ENCODE data around the gene STYK1. TPM values are rescaled to one million over a fixed set of nuclear protein-coding genes. Genes with fewer than 3 reads are reported as not detected.
A peak's percentile ranks its signal among the peaks of the same experiment; 100 is the strongest.
"Not testable (repeated sequence)": the region's sequence is repeated elsewhere in the genome, so short reads cannot be mapped to it uniquely, and the experiment has no call there.

The STYK1 gene
- total RNA-seq, 2 donors from 2014 or later, result 10.7 to 30.3 TPM

DNA sequence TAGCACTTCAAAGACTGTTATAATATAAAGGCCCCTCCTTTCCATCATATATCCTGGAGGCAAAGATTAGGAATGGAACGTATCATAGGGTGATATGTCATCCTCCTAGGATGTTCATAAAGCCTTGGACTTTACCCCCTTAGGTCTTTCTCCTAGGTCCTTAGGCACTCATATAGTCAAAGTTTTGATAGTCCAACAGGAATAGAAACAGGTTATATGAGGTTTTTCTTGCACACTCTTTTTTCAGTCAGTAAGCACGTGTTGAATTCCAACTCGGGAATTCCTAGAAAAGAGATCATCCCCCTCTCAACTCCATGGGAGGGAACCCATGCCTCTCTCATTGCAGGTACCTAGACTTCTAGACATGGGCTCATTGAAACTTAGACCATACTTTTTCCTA, 40.3 kb downstream of the STYK1 start:
- ATAC-seq (no peak), DNase-seq (ENCODE audit: low spot score) (no peak)
- peaks cover 4% of the 10 kb centered on the region for H3K36me3 Mint-ChIP-seq
- H3K4me1 Mint-ChIP-seq (ENCODE audit: low read depth in 2 of 2), result no peaks in the 10 kb centered on the region
- no peak overlapping the region for H3K4me3 Mint-ChIP-seq
- H3K27ac Mint-ChIP-seq, result no peak overlapping the region
- H3K27me3 Mint-ChIP-seq, result peaks cover 0 to 5% of the 10 kb centered on the region in 2 donors
- no peaks in the 10 kb centered on the region for H3K9me3 Mint-ChIP-seq

DNA sequence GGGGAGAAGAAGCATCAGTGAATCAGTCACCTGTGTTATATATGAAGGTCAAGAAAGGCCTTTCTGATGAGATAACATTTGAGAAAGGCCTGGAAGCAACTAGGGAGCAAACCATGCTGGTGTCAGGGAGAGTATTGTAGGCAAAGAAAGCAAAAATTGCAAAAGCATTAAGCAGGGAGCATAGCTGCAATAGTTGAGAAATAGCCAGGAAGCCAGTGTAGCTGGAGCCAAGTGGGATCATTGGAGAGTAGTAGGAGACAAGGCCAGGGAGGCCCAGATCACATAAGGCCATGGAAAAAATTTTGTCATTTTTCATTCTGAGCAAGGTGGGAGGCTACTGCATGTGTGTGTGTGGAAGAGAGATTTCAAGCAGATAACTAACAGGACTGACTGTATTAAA, 41.6 kb downstream of the STYK1 start:
- H3K36me3 Mint-ChIP-seq, result peaks cover 12% of the 10 kb centered on the region
- no peak overlapping the region for H3K4me3 Mint-ChIP-seq
- no peaks in the 10 kb centered on the region for H3K4me1 Mint-ChIP-seq (ENCODE audit: low read depth in 2 of 2)
- peaks cover 0 to 13% of the 10 kb centered on the region in 2 donors for H3K27me3 Mint-ChIP-seq
- DNase-seq (ENCODE audit: low spot score), result no peak
- ATAC-seq, result no peak
- H3K9me3 Mint-ChIP-seq, result no peaks in the 10 kb centered on the region
- no peak overlapping the region for H3K27ac Mint-ChIP-seq

DNA sequence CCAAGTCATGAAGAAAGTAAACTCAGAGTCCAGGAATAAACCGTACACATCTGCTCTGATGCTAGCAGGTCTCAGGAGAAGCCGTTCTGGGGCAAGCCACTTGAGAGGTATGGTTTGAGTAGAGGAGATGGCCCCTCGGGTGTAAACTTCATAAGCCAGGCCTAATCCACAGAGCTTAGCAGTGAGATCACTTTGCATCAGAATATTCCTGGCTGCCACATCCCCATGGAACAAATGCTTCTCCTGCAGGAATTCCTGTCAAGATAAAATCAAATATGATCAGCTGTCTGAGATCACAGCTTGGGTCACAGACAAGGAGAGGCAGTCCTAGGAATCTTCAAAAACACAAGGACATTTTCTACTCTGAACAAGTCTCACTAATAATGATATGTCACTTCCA, 49.2 kb downstream of the STYK1 start:
- DNase-seq (ENCODE audit: low spot score) (no peak), ATAC-seq (no peak)
- H3K27ac Mint-ChIP-seq, result no peak overlapping the region
- peaks cover 11% of the 10 kb centered on the region for H3K36me3 Mint-ChIP-seq
- H3K4me3 Mint-ChIP-seq, result no peak overlapping the region
- no peaks in the 10 kb centered on the region for H3K9me3 Mint-ChIP-seq
- no peaks in the 10 kb centered on the region for H3K4me1 Mint-ChIP-seq (ENCODE audit: low read depth in 2 of 2)
- peaks cover 0 to 7% of the 10 kb centered on the region in 2 donors for H3K27me3 Mint-ChIP-seq

DNA sequence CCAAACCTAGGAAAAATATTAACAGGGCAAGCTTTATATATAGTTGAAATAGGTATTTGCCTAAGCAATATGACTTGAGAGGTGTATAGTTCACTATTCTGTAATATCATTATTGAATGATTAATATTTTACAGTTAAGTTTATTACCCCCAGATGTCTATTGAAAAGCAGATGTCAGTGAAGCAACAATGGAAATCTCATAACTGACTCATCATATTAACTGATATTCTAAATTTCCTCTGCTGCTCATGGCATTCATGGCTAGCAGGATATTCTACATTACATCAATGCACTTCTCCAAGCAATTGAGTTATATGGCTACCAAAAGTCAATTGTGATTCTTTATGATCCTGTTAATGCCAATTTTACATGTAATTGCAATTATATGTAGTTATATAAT, 50.7 kb downstream of the STYK1 start:
- Mint-ChIP-seq H3K4me1 (ENCODE audit: low read depth in 2 of 2) (no peaks in the 10 kb centered on the region), H3K36me3 (peaks cover 10% of the 10 kb centered on the region), H3K4me3 (no peak overlapping the region), H3K9me3 (no peaks in the 10 kb centered on the region), H3K27ac (no peak overlapping the region), H3K27me3 (peaks cover 0 to 6% of the 10 kb centered on the region in 2 donors)
- no peak for ATAC-seq
- no peak for DNase-seq (ENCODE audit: low spot score)

DNA sequence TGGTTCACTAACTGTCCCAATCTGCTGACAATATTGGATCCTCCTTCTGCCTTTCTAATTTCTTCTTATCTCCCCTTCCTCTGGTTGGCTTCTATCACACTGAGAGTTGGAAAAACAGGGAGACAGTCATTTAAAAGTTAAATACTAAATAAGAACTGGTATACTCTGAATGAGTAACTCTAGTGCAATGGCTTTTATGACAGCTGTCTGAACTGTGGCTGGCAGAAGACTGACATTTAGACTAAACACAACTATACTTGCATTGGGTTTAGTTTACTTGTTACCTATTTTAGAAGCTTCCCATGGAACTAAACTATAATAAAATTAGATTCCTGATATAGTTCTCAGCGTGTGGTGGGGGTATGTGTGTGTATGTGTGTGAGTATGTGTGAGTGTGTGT, 52.6 kb downstream of the STYK1 start:
- no peak for ATAC-seq
- H3K4me1 Mint-ChIP-seq (ENCODE audit: low read depth in 2 of 2), result no peaks in the 10 kb centered on the region
- H3K9me3 Mint-ChIP-seq, result no peaks in the 10 kb centered on the region
- H3K36me3 Mint-ChIP-seq, result no peaks in the 10 kb centered on the region
- H3K4me3 Mint-ChIP-seq, result no peak overlapping the region
- no peak overlapping the region for H3K27ac Mint-ChIP-seq
- no peaks in the 10 kb centered on the region for H3K27me3 Mint-ChIP-seq
- no peak for DNase-seq (ENCODE audit: low spot score)

DNA sequence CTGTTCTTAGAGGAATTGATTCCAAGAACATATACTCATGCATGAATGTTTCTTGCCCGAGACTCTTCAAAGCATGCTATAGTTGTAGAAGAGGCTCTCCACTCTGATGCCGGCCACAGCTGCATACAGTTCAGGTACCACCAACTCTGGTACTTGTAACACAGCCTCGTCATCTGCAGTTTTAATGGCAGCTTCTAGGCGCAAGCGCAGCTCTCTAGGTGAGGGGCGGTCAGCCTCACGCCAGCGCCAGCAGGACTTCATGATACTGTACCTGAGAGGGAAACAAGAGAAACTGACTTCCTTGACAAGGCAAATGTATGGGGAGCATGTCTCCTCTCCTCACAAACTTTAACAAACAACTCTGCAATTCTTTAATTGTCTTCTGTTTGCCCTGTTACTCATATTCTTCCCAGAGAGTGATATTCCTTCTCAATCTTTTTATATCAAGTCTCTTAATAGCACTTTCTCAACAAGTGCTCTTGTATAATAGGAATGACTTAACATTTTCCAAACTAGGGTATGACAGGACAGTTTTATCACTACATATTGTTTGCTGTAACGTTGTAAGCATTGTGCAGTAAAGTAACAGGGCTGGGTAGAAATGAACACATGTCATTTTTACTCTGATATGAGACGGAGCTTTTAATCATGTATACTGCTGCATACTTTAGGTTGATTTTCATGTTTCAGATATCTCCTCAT, 53.6 kb downstream of the STYK1 start:
- peaks cover 0 to 1% of the 10 kb centered on the region in 2 donors for H3K4me1 Mint-ChIP-seq (ENCODE audit: low read depth in 2 of 2)
- H3K27me3 Mint-ChIP-seq, result no peaks in the 10 kb centered on the region
- ATAC-seq (no peak), DNase-seq (ENCODE audit: low spot score) (no peak)
- no peak overlapping the region for H3K27ac Mint-ChIP-seq
- H3K36me3 Mint-ChIP-seq, result no peaks in the 10 kb centered on the region
- no peaks in the 10 kb centered on the region for H3K9me3 Mint-ChIP-seq
- H3K4me3 Mint-ChIP-seq, result no peak overlapping the region

DNA sequence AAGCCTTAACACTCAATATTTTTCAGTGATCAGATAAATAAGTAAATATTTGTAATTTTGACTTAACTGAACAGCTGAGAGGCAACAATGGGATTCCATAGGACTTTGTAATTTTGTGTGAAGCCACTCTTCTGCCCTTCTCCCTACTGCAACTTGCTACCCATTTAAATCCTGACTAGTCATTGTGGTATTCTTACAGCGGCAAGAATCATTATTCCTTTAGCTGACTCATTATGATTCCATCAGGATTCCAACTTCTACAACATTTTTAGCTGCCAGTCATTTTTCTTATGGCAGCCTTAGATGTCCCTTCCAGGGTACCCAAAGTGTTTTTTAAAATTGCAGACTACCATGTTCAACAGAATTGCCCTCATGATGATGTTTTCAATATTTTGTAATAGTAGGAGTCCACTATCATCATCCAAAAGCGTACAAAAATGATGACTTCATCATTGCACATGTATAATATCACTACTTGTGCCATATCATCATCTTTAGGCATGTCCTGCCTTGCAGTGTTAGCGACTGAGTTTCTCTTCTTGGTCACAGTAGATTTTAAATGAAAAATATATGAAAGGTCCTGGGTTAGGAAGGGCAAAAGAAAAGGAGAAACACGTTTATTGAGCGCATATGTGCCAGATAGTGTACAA, 55.4 kb downstream of the STYK1 start:
- Mint-ChIP-seq H3K27me3 (no peaks in the 10 kb centered on the region), H3K4me3 (no peak overlapping the region), H3K9me3 (no peaks in the 10 kb centered on the region), H3K27ac (no peak overlapping the region), H3K36me3 (peaks cover 1% of the 10 kb centered on the region), H3K4me1 (ENCODE audit: low read depth in 2 of 2) (peaks cover 9 to 11% of the 10 kb centered on the region in 2 donors)
- DNase-seq (ENCODE audit: low spot score) (no peak), ATAC-seq (no peak)

DNA sequence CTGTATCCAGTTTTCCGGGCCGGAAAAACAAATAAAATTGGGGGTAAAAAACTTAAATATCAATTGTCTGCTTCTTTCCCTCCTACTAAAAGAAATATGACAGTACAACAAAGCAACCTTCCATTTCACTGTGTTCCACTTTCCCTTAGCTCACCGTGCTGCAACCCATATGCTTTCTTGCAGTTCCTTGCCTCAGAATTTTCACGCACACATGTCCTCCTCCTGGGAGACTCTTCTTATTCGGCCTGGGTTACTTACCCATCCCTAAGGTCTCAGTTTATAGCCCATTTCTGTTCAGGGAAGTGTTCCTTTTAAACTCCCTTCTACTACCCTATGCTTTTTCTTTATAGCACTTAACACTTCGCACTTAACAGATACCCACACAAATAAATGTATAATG, 56.0 kb downstream of the STYK1 start:
- ATAC-seq, result no peak
- peaks cover 7% of the 10 kb centered on the region for H3K36me3 Mint-ChIP-seq
- H3K9me3 Mint-ChIP-seq, result no peaks in the 10 kb centered on the region
- no peak overlapping the region for H3K27ac Mint-ChIP-seq
- H3K4me1 Mint-ChIP-seq (ENCODE audit: low read depth in 2 of 2), result peaks cover 15% of the 10 kb centered on the region in 2 donors
- H3K27me3 Mint-ChIP-seq, result no peaks in the 10 kb centered on the region
- H3K4me3 Mint-ChIP-seq, result no peak overlapping the region
- no peak for DNase-seq (ENCODE audit: low spot score)

DNA sequence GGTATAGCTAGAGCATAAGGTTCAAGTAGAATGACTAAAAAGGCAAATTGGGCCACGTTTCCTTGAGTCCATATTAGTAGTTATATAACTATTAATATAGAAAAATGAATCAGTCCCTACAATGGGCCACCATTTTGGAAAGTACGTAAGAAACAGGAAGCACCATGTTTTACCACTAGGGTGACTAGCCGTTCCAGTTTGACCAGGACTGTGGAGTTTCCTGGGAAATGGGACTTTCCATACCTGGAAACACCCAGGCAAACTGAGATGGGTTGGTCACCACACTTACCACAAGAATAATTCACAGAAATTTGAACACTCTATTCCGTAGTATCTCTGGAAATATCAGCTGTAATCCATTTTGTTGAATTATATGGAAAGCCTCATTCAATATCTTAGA, 58.3 kb downstream of the STYK1 start:
- DNase-seq (ENCODE audit: low spot score) (no peak), ATAC-seq (no peak)
- H3K27ac Mint-ChIP-seq, result peak overlapping the region in 1 of 2 donors; percentile 98
- peaks cover 20% of the 10 kb centered on the region for H3K36me3 Mint-ChIP-seq
- H3K4me1 Mint-ChIP-seq (ENCODE audit: low read depth in 2 of 2), result peaks cover 28 to 35% of the 10 kb centered on the region in 2 donors
- H3K9me3 Mint-ChIP-seq, result no peaks in the 10 kb centered on the region
- H3K27me3 Mint-ChIP-seq, result no peaks in the 10 kb centered on the region
- H3K4me3 Mint-ChIP-seq, result peak overlapping the region; percentile 44

DNA sequence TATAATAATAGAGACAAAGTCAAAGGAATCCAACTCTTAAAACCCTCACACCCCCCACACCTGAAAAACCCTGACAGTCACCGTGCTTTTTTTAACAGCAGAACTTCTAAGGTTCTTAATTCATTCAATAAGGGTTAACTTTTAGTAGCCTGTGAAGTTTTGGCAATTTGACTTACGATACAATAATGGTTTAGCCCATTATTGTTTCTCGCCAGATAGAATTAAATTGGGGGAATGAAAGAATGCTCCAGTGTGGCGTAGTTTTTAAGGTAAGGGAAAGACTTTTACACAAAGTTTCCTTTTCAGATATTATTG, 59.8 kb downstream of the STYK1 start:
- Mint-ChIP-seq H3K36me3 (peaks cover 31% of the 10 kb centered on the region), H3K27ac (peak overlapping the region; percentile 98 to 99), H3K4me3 (peak overlapping the region; percentile 99), H3K9me3 (no peaks in the 10 kb centered on the region), H3K27me3 (no peaks in the 10 kb centered on the region), H3K4me1 (ENCODE audit: low read depth in 2 of 2) (peaks cover 33 to 47% of the 10 kb centered on the region in 2 donors)
- no peak for ATAC-seq
- no peak for DNase-seq (ENCODE audit: low spot score)

DNA sequence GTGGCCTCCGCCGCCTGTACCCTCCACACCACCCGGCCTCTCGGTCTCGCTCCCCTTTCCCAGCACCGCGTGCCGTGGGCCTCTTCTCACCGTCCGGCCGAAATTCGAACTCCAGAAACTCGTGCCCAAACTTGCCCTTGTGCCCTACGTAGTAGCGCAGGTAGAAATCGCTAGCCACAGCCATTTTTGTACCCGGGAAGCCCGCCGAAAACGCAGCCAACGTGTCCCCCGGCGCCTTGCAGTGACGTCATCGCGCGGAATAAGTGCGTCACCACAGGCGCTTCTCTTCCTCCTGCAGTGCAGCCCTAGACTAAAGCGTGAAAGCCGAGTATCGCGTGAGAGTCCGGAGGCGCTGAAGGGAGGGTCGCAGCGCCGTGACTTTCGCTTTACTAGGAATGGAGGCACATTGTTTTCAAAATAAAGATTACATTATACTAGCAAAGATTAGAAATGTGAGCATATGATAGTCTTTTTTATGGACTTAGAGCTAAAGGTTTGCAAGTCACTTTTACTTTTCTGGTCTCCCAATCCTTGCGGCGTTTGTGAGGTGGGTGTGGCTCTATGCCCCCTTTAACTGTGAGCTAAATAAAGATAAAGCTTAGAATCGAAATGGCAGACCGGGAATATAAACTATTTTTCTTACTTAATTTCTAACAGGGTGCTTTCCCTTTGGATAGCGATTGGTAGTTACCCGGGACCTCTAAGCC, 60.4 kb downstream of the STYK1 start, which contains the start of gene MAGOHB:
Gene MAGOHB, minus strand, starts transcription at position 261 of the 707 bp plus-strand sequence. Its CDS starts 77 bp downstream, at position 184.
- peak within 1 kb of the TSS; percentile 98 to 99 for H3K27ac Mint-ChIP-seq
- ATAC-seq (peak; percentile 97), DNase-seq (ENCODE audit: low spot score) (peak; percentile 96)
- peak within 1 kb of the TSS; percentile 99 for H3K4me3 Mint-ChIP-seq
- H3K27me3 Mint-ChIP-seq, result no peaks in the 10 kb centered on the region
- no peaks in the 10 kb centered on the region for H3K9me3 Mint-ChIP-seq
- H3K36me3 Mint-ChIP-seq, result peaks cover 37% of the 10 kb centered on the region
- H3K4me1 Mint-ChIP-seq (ENCODE audit: low read depth in 2 of 2), result peaks cover 35 to 52% of the 10 kb centered on the region in 2 donors

DNA sequence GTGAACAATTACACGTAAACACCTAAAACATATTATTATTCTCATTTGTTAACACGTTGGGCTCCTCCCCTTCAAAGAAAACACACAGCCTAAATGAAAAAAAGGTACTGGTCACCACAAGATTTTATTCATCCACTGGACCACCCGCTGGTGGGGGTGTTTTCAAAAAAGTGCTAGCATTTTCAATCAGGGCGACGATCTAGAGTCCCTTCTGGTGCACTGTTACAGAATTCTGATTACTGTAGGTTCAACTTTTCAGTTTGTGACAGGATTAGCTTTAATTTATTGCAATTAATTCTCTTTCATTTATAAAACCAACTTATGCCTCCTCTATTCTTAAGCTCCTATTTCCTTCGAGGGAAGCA, 60.9 kb downstream of the STYK1 start:
- H3K4me1 Mint-ChIP-seq (ENCODE audit: low read depth in 2 of 2), result peaks cover 36 to 55% of the 10 kb centered on the region in 2 donors
- H3K4me3 Mint-ChIP-seq, result peak overlapping the region; percentile 99
- H3K27ac Mint-ChIP-seq, result peak overlapping the region; percentile 98 to 99
- peaks cover 37% of the 10 kb centered on the region for H3K36me3 Mint-ChIP-seq
- ATAC-seq, result peak; percentile 7 to 36
- no peaks in the 10 kb centered on the region for H3K27me3 Mint-ChIP-seq
- H3K9me3 Mint-ChIP-seq, result no peaks in the 10 kb centered on the region
- DNase-seq (ENCODE audit: low spot score), result no peak

DNA sequence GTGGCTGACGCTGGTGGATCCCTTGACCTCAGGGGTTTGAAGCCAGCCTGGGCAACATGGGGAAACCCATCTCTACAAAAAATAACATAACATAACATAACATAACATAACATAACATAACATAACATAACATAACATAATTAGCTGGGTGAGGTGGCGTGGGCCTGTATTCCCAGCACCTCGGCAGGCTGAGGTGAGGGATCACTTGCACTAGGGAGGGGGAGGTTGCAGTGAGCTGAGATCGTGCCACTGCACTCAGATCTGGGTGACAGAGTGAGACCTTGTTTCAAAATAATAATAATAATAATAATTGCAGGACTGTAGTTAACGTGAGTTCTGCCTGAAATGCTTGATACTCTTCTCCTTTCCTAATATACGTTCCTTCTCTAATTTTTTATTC, 61.7 kb downstream of the STYK1 start:
- H3K4me3 Mint-ChIP-seq, result peak overlapping the region; percentile 99
- H3K4me1 Mint-ChIP-seq (ENCODE audit: low read depth in 2 of 2), result peaks cover 38 to 62% of the 10 kb centered on the region in 2 donors
- DNase-seq (ENCODE audit: low spot score) (no peak), ATAC-seq (no peak)
- H3K27ac Mint-ChIP-seq, result peak overlapping the region; percentile 98 to 99
- no peaks in the 10 kb centered on the region for H3K9me3 Mint-ChIP-seq
- H3K36me3 Mint-ChIP-seq, result peaks cover 42% of the 10 kb centered on the region
- no peaks in the 10 kb centered on the region for H3K27me3 Mint-ChIP-seq

DNA sequence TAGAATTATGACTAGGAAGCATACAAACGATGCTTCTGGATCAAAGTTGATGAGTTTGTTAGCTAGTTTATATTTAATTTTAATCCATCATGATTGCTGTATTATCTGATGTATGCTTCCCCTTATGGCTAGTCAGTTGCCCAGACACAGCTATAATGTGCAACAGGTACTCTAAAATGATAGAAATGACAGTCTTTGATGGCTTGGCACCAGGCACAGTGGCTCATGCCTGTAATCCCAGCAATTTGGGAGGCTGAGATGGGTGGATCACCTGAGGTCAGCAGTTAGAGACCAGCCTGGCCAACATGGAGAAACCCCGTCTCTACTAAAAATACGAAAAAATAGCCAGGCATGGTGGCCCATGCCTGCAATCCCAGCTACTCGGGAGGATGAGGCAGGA, 62.6 kb downstream of the STYK1 start:
- Mint-ChIP-seq H3K27ac (peak overlapping the region; percentile 98 to 99), H3K4me3 (peak overlapping the region; percentile 99), H3K36me3 (peaks cover 46% of the 10 kb centered on the region), H3K4me1 (ENCODE audit: low read depth in 2 of 2) (peaks cover 39 to 65% of the 10 kb centered on the region in 2 donors)
- not testable (repeated sequence) for ATAC-seq; H3K9me3 Mint-ChIP-seq; H3K27me3 Mint-ChIP-seq; DNase-seq (ENCODE audit: low spot score)

Measured in natural killer cell treated with Interleukin-12 subunit alpha and Interleukin-12 subunit beta and Interleukin-15 and Interleukin-18, amount 100 ng/mL, for 72 hours (primary cell).